Activated CD4-positive, alpha-beta T cell treated with anti-CD3 and anti-CD28 coated beads for 24 hours (primary cell): ENCODE results near the gene ATP1A1.

Experiments
- DNase-seq, 2 donors: peaks; one replicate each; pipeline ENCODE4 v3.0.0-alpha.2; 2020; ENCODE audit warnings: low read depth in 2 of 2

The ATP1A1 gene

DNA sequence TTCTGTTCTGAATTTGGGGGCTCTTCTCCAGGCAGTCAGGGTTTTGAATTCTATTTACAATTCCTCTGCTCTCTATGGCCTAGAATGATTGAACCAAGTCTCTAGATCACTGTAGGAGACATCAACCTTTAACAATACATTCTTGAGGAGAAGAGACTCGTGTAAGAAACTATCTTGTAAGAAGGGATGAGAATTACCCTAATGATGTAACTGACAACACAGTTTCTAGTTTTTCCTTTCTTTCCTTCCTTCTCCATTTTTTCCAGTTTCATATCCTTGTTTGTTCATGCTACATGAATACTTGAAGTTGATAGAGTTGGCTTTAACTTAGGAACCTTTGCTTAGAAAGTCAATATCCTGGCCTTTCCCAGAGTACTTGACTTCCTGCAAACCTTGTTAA lies 1.3 kb upstream of the ATP1A1 start:
- DNase-seq: no peak

- no peak for DNase-seq
Observed at GRCh38 chr1:116372191-116372590, 853 bp upstream of the ATP1A1 start.

- peak in 1 of 2 donors; percentile 30 for DNase-seq
Observed at GRCh38 chr1:116373431-116374352, 648 bp downstream of the ATP1A1 start.

DNA sequence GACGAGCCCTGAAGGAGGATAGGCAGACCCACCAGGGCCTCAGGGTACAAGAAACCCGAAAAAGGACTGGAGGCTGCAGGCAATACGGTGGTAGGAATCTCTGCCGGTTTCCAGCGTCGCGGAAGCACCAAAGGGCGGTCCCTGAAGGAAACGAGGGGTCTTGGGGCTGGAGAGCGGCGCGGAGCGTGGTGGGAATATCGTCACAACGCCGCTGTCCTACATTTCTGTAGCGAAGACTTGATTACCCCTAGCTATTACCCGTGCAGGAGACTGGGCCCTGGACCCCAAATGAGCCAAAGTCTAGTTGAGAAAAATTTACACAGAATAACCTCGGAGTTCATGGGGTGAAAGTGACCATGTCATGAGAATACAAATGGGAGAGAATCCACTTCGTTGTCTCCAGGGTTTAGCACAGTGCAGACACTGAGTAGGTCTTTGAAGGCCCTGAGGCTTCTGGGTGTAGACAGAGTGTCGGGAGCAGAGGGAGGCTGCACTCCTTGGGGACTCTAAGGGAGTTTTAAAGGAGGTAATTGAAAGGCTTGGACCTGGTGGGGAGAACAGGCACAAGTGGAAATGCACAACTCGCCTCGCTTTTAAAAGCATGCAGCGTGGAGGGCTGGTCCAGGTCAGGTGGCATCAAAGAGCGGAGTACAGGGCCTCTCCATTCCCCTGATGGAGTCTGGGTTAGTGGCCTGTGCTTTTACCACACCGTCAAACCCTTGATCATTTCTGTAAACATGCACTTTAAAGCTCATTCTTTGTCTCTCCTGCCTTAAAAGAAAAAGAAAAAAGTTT lies 1.5 kb downstream of the ATP1A1 start:
- no peak for DNase-seq

- DNase-seq: no peak
Observed at GRCh38 chr1:116375148-116375886, 2.3 kb downstream of the ATP1A1 start.

DNA sequence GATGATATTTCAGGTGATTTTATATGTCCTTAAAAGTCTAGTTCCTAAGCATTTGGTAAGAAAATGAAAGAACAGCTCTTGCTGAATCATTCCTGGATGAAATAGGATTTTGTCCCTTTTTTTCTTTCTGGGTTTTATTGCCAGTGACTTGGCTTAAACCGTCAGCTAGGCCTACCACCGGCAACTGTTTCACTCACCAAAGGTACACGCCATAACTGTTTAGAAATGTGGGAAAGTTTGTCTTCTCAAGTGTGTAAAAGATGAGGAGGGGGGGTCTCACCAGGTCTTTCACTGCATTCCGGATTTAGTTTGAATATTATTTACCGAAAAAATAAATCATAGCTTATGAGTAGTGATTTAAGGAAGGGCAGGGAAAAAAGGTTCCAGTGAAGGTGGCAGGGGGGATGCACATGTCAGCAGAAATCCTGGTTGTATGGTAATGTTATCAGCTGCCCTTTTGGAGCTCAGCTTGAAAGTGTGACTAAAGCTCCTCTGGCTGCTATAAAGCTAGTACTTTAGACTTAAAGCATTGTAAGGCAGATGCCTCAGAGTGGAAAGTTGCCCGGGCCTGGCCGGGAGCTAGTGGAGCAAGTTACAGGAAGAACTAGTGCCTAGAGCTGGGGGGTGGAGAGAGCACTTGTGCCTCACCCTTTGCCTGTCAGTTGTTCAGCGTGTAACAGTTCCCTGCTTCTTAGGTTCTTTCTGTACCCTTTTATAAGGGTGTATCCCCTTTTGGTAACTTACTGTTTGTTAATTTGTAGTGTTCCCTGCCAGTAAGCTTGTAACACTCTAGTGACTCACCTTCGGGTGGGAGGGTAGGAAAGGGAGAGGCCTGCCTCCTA lies 3.1 kb downstream of the ATP1A1 start:
- peak in 1 of 2 donors; percentile 25 for DNase-seq

- no peak for DNase-seq
Observed at GRCh38 chr1:116376729-116377086, 3.7 kb downstream of the ATP1A1 start.

GRCh38 chr1:116377541-116378529 lies 4.8 kb downstream of the ATP1A1 start:
- DNase-seq: peak in 1 of 2 donors; percentile 14

- DNase-seq: no peak
Observed at GRCh38 chr1:116379057-116379630, 6.1 kb downstream of the ATP1A1 start.

DNA sequence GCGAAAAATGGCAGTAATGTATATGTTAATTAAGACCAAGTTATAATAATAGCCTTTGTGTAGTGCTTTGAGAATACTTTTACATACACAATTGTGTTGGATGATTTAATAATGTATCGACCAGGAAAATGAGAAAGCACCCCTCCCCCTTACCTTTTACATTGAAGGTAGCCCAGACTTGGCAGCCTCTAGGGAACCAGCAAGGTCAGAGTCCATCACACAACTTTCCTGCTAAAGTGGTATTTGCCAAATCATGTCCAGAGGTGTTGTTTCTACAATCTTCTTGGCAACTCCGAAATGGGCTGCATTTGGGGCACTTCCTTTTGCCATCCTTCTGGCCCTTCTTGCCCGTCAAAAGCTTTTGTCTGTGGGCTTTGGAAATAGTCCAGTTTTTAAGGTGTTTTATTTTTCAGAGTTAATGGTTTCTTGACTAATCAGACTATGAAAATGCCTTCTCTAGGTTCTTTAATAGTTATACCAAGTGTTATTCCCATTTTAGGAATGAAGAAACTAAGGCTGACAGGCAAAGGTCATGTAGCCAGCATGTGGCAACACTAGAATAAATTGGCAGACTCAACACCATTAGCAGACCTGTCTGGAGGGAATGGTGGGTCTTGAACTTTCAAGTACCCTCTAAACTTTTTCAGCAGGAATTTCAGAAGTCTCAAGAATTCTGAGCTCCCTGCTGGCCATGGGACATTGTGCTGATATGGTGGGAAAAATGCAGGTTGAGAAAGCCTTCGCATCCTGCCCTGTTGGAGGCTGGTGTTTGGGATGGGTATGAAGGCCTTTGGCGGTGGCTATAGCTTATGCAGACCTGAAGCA lies 6.8 kb downstream of the ATP1A1 start:
- DNase-seq: no peak

GRCh38 chr1:116380499-116381242 lies 7.6 kb downstream of the ATP1A1 start:
- no peak for DNase-seq

- no peak for DNase-seq
Observed at GRCh38 chr1:116382321-116382720, 9.3 kb downstream of the ATP1A1 start.

DNA sequence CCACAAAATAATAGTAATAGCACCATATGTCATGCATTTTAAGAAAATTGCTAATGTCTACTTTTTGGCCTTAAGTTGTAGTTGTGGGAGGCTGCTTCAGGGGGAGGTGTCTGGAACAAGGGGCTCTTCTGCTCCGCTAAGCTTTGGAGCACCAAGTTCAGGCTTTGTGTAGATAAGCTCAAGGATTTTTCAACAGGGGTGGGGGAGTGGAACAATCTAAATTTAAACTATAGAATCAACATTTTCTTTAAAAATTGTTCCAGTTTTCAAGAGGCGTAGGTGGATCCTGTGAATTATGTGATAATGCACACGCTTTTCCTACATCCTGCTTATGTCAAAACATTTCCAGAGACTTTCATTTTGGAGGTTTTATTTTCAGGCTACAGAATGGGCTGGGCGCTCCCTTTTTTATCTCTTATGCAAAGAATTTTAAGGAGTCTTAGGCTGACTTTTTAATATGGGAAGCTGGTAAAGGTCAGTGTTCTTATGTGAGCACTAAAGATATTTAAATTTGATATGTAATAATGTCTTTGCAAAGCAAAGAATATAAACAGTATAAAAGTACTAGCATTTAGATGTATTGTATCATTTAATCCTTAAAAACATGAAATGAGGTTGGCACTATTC lies 9.9 kb downstream of the ATP1A1 start:
- no peak for DNase-seq

DNA sequence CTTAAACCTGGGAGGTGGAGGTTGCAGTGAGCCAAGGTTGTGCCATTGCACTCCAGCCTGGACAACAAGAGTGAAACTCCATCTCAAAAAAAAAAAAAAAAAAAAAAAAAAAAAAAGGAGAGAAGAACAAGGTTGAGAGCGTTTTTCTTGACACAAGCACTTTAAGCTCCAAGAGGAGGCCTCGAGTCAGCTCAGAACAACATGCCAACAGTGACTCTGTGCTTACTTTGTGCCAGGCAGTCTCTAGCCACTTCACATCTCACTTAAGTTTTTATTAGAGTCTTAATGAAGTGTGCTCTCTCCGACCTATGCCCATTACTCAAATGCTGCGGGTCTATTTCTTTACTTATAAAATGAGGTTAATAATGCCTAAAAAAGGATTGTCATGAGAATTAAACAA lies 13.0 kb downstream of the ATP1A1 start:
- no peak for DNase-seq

DNA sequence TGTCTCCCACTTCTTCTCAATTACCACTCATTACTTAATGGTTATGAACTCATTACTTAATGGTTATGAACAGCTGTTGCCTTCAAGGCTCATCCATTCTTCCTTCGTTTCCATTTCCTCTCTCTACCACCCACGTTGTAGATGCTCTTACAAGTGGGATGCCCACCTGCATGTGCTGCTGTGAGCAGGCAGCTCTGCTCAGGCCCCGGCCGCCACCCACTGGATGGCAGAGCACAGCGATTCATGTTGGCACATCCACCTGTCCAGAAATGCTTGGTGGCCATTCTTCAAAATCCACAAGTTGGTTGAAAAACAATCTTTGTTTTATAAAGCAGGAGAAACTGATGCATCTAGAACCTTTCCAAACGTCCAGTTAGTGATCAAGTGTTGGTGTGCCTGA lies 14.5 kb downstream of the ATP1A1 start:
- no peak for DNase-seq

GRCh38 chr1:116388122-116388521 lies 15.1 kb downstream of the ATP1A1 start:
- no peak for DNase-seq

GRCh38 chr1:116389013-116389412 lies 16.0 kb downstream of the ATP1A1 start:
- no peak for DNase-seq

- no peak for DNase-seq
Observed at GRCh38 chr1:116389686-116390085, 16.6 kb downstream of the ATP1A1 start.
